GM18499 (cell line): ENCODE measurements around the gene CSNK1G1.
"Not testable (repeated sequence)": the region's sequence is repeated elsewhere in the genome, so short reads cannot be mapped to it uniquely, and the experiment has no call there.

Experiments
- ATAC-seq: cut with Tn5 transposase; IDR thresholded peaks from one replicate; pipeline ENCODE4 v1.9.1; 2021; ENCODE audit warnings: moderate number of reproducible peaks; ENCODE audit not compliant: insufficient read depth, unreplicated experiment

The CSNK1G1 gene

GRCh38 chr15:64143276-64143675 is 212.7 kb downstream of the CSNK1G1 start:
- ATAC-seq = no peak

- ATAC-seq = no peak
Observed at GRCh38 chr15:64141798-64142512, 214.0 kb downstream of the CSNK1G1 start.

- ATAC-seq = no peak
Observed at GRCh38 chr15:64138331-64138941, 217.5 kb downstream of the CSNK1G1 start.

GRCh38 chr15:64137226-64137833 is 218.6 kb downstream of the CSNK1G1 start:
- no peak for ATAC-seq

GRCh38 chr15:64136347-64136746 is 219.6 kb downstream of the CSNK1G1 start:
- no peak for ATAC-seq

GRCh38 chr15:64134345-64134829 is 221.6 kb downstream of the CSNK1G1 start:
- no peak for ATAC-seq

GRCh38 chr15:64133623-64134344 is 222.2 kb downstream of the CSNK1G1 start:
- no peak for ATAC-seq

GRCh38 chr15:64132217-64132616 is 223.8 kb downstream of the CSNK1G1 start:
- no peak for ATAC-seq

GRCh38 chr15:64131547-64131946 is 224.4 kb downstream of the CSNK1G1 start:
- ATAC-seq = no peak

- no peak for ATAC-seq
Observed at GRCh38 chr15:64130159-64130558, 225.8 kb downstream of the CSNK1G1 start.

- ATAC-seq = no peak
Observed at GRCh38 chr15:64127521-64128270, 228.3 kb downstream of the CSNK1G1 start.

GRCh38 chr15:64125978-64126377 is 230.0 kb downstream of the CSNK1G1 start:
- ATAC-seq = no peak

GRCh38 chr15:64122936-64123351 is 233.0 kb downstream of the CSNK1G1 start:
- no peak for ATAC-seq

- ATAC-seq = no peak
Observed at GRCh38 chr15:64122444-64122843, 233.5 kb downstream of the CSNK1G1 start.

- ATAC-seq = no peak
Observed at GRCh38 chr15:64121614-64122013, 234.4 kb downstream of the CSNK1G1 start.

- not testable (repeated sequence) for ATAC-seq
Observed at GRCh38 chr15:64120322-64120721, 235.7 kb downstream of the CSNK1G1 start.

GRCh38 chr15:64117759-64118487 is 238.1 kb downstream of the CSNK1G1 start:
- no peak for ATAC-seq
